Breast epithelium (tissue), 3 donors: Measurements from ENCODE around the gene CLCA4.

Experiments
- POLR2A ChIP-seq: fragments of 450-650 bp; IDR thresholded peaks from one replicate; pipeline ENCODE4 v1.6.1; 2016; ENCODE audit warnings: antibody characterized with exemption, mild to moderate bottlenecking, moderate library complexity
- TF ChIP-seq, protein P1 (sequence below), 3 donors: fragments of 450-650 bp; IDR thresholded peaks; one replicate each; pipeline ENCODE4 v1.5.1; 2016 to 2017; ENCODE audit warnings: antibody characterized with exemption in 3 of 3, mild to moderate bottlenecking in 3 of 3, moderate library complexity in 3 of 3

DNA sequence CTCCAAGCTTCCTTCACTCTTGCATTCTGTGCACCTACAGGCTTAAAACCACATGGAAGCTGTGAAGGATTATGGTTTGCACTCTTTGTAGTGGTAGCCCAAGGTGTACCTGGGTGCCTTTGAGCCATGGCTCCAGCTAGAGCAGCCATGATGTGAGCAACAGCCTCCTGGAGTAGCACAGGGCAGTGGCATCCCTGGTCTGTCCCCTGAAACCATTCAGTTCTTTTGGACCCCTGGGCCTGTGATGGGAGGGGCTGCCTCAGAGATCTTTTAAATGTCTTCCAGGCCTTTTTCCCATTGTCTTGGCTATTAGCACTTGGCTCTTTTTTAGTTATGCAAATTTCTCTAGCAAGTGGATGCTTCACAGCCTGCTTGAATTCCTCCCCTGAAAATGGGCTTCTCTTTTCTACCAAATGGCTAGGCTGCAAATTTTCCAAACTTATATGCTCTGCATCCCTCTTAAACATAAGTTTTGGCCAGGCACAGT, 47.4 kb downstream of the CLCA4 start:
- TF ChIP-seq, protein P1, sequence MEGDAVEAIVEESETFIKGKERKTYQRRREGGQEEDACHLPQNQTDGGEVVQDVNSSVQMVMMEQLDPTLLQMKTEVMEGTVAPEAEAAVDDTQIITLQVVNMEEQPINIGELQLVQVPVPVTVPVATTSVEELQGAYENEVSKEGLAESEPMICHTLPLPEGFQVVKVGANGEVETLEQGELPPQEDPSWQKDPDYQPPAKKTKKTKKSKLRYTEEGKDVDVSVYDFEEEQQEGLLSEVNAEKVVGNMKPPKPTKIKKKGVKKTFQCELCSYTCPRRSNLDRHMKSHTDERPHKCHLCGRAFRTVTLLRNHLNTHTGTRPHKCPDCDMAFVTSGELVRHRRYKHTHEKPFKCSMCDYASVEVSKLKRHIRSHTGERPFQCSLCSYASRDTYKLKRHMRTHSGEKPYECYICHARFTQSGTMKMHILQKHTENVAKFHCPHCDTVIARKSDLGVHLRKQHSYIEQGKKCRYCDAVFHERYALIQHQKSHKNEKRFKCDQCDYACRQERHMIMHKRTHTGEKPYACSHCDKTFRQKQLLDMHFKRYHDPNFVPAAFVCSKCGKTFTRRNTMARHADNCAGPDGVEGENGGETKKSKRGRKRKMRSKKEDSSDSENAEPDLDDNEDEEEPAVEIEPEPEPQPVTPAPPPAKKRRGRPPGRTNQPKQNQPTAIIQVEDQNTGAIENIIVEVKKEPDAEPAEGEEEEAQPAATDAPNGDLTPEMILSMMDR (IDR thresholded peaks at IDR 0.05): no peak
- TF ChIP-seq POLR2A: no peak
